COLO829 (cell line): ENCODE data around the gene RASSF8.

Source experiments
- DNase-seq: peaks from one replicate; pipeline ENCODE4 v3.0.0; 2012; ENCODE audit warnings: low spot score

The RASSF8 gene

DNA sequence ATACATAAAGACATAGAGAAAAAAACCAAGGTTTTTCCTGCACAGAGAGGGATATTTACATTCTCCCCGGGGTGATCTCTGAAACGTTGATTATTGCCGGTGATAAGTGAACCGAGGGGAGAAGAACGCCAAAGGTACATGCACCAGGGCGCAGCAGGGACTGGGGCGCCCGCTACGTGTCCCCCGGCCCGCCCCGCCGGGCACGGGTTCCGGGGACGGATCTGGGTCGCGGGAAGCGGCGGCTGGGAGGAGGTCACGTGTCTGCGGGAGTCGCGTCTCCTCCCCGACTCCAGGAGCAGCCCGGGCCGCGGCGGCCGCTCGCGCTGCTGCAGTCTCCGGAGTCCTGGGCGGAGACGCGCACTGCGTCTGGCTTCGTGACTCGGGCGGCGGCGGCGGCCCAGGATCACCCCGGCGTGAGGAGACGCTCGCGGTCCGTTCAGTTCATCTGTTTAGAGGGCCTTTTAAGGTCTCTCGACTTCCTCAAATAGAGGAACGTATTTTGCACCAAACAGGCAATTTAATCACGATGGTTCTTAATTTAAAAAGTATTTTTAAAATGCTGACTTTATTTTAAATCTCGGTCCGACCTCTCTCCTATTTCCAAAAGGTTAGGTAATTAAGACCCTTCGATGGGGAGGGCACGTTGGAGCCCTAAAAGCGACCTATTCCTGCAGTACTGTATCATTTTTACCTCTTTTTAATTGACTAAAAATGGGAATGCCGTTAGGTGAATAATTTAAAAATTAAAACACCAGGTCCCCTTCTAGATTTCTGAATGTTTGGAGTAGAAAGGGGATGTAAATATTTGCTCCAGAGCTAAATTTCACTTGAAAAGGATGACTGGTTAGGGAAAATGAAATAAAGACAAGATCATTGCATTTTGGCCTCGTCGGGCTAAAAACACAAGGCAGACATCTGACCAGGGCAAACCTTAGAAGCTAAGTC is 168.1 kb downstream of the RASSF8 start:
- peak; percentile 62 for DNase-seq

DNA sequence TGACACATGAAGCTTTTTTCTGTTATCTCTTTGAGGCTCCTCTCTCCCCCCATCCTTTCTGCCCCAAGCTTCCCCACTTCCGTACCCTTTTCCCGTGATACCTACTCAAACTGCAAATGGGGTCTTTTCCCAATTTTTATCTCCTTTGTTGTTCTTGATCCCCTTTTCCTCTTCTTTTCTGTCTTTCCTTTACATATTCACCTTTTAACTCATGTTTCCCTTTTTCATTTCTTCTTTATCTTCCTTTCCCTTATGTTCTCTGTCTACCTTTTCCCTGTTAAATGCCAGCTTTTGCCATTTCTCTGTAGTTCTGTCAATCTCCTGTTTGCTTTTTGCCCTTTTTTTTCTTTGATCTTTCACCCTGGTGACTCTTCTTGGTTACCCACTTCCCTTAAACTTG is 168.9 kb downstream of the RASSF8 start:
- no peak for DNase-seq

DNA sequence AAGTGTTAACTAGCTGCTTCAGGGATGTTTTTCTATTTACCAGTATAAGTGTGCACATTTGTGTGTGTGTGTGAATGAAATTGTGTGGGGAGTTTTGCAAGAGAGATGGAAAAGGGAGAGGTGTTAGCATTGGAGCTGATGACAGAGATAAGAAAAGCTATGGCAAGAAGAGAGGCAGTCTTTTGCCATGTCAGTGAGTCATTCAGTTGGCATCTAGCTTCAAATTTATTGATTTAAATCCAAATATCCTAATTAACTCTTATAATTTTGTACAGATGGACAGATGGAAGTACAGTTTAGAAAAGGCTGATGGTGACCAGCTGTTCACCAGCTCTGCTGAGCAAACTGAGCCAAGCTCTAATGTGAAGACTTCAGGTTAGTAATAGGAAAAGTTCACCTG is 169.7 kb downstream of the RASSF8 start:
- no peak for DNase-seq
